ENCODE results near the gene INTS14.
"Not testable (repeated sequence)": the region's sequence is repeated elsewhere in the genome, so short reads cannot be mapped to it uniquely, and the experiment has no call there.

Gene INTS14

DNA sequence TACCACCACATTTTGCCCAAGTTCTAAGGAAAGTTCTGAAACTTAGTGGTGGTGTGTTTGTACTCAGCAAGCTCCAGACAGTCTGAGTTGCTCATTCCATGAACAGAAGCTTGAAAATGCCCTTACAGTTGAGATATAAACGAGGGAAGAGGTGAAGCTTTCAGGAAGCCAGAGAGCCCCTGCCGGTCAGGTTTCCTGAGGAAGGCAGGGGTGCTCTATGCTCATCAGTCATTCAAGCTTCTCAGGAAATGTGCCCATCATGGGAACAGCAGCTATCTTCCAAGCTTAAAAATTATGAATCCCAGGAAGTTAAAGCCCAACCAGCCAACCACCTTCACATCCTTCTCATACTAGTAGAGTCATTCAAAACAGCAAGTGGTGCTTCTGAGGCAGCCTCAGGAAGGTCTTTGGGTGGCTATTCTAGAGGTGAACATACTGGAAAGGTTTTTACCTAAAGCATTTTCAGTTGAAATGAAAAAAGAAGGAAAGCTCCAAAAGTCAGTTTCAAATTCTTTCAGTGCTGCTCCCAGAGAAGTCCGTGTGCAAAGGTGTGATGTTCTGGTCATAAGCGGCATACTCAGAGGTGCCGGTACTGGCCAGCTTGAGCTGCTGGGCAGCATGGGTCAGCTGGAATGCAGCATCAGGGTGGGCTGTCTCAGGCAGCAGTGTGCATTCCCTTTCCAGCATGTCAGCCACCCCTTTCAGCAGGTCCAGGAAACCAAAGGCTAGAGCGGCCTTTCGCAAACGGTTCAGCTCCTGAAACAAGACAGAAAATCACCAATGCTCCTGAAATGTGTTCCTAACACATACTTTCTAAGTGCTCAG is 31.8 kb downstream of the INTS14 start:
- no peak for DNase-seq (ENCODE audit: low read depth)

GRCh38 chr15:65577129-65577996 is 33.6 kb downstream of the INTS14 start:
- no peak for DNase-seq (ENCODE audit: low read depth)

DNA sequence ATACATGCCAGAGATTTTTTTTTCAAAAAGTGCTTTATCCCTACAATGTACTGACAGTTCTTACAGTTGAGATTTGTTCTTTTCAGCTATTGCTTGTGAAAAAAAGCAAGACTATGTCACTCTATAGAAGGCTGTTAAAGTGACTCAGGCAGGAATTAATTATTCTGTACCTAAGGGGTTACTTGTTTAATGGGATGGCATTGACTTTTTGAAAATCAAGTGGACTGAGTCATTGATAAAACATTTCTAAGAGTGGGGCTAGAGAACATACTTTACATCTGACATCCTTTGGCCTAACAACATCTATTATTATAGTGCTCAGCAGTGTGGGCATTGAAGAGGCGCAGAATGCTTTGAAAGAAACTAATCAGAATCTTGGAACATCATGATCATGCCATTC is 34.3 kb downstream of the INTS14 start:
- DNase-seq (ENCODE audit: low read depth): no peak

DNA sequence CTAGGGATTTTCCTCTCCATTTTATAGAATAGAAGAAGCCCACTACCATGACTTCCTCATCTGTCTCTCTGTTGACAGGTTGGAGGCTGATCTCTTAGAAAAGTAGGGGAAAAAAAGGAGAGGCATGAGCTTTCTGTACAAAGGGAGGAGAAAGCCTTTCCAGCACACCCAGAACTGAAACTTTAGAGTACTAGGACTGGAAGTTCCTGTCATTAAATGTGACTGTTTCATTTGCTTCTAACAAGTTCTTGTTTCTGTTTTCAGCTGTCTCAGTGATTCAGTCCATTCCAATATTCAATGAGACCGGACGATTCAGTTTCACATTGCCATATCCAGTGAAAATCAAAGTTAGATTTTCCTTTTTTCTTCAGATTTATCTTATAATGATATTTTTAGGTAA is 39.0 kb downstream of the INTS14 start:
- DNase-seq (ENCODE audit: low read depth): no peak

DNA sequence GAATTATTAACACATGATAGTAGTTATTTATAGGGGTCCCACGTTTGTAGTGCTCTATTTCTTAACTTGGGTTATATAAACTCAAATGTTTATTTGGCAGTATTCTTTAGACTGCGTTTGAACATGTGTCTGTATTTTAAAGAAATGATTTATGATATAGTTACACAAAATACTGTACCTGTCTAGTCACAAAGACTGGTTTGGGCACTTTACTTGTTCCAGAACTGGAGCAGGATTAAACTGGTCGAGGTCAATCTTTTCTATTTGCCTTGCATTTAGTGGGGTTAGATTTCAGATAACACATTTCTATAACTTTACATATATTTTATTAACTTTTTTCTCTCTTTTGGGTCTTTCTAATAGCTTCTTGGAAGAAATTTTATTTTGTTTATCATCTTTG is 41.2 kb downstream of the INTS14 start:
- DNase-seq (ENCODE audit: low read depth): no peak

DNA sequence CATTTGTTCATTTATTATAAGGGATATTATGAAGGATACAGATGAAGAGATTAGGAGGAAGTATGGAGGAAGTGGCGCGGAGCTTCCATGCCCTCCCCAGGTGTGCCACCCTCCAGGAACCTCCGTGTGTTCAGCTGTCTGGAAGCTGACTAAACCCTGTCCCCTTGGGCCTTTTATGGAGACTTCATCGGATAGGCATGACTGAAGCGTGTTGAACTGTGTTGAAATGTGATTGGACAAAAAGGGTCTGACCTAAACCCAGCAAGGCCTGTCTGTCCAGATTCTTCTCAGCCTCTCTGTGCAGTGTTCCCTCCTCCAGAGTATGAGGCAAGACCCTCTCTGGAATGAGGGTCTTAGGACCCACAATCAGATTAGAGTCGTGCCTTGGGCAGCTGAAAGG is 49.0 kb downstream of the INTS14 start:
- no peak for DNase-seq (ENCODE audit: low read depth)

- DNase-seq (ENCODE audit: low read depth): no peak
Measured at GRCh38 chr15:65559941-65560340, 51.0 kb downstream of the INTS14 start.

GRCh38 chr15:65558997-65559760 is 51.8 kb downstream of the INTS14 start:
- no peak for DNase-seq (ENCODE audit: low read depth)

DNA sequence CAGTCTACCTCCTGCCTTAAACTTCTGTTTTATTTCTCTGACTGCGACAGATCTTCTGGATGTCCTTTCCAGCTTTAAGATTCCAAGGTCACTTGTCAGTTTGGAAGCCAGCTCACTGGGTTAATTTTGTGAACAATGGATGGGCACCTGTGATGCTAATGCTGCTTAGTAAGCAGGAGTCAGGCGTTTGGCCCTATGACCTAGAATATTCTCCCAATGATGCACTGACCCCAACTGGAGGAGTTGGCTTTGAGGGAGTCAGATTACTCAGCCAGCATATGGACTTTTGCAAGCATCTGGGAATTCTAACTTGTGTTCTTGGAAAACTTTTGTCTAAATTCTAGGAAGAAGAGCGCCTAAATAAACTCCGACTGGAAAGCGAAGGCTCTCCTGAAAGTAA is 52.6 kb downstream of the INTS14 start:
- DNase-seq (ENCODE audit: low read depth): no peak

GRCh38 chr15:65556622-65557021 is 54.3 kb downstream of the INTS14 start:
- no peak for DNase-seq (ENCODE audit: low read depth)

- DNase-seq (ENCODE audit: low read depth): no peak
Measured at GRCh38 chr15:65553691-65554090, 57.2 kb downstream of the INTS14 start.

- DNase-seq (ENCODE audit: low read depth): not testable (repeated sequence)
Measured at GRCh38 chr15:65552851-65553250, 58.1 kb downstream of the INTS14 start.

GRCh38 chr15:65551183-65551582 is 59.7 kb downstream of the INTS14 start:
- no peak for DNase-seq (ENCODE audit: low read depth)

GRCh38 chr15:65550681-65551098 is 60.2 kb downstream of the INTS14 start:
- no peak for DNase-seq (ENCODE audit: low read depth)

DNA sequence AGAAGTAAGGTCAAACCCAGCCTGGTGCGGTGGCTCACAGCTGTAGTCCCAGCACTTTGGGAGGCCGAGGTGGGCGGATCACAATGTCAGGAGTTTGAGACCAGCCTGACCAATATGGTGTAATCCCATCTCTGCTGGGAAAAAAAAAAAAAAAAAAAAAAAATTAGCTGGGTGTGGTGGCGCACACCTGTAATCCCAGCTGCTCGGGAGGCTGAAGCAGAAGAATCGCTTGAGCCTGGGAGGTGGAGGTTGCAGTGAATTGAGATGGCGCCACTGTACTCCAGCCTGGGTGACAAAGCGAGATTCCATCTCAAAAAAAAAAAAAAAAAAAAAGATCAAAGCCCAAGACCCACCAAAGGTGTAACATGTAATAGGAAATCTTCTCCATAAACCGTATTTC is 61.6 kb downstream of the INTS14 start:
- DNase-seq (ENCODE audit: low read depth): not testable (repeated sequence)

DNA sequence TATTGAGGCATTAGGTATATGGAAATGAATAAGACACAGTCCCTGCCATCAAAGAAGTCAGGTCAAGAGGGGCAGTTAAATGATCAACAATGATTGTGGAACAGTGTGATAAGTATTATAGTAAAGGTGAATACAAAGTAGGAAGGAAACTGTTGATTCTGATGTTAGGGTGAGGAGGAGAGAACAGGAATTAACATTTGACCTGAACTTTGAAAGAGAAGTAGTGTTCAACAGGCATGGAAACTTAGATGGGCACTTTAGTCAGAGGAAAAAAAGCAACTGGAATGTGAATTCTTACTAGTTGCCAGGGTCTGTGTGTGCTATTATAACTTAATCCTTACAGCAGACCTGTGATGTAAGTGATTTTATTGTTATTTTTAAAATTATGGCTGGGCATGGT is 63.1 kb downstream of the INTS14 start:
- no peak for DNase-seq (ENCODE audit: low read depth)

GRCh38 chr15:65541231-65541820 is 69.6 kb downstream of the INTS14 start:
- no peak for DNase-seq (ENCODE audit: low read depth)

- DNase-seq (ENCODE audit: low read depth): no peak
Measured at GRCh38 chr15:65540314-65540713, 70.6 kb downstream of the INTS14 start.

- DNase-seq (ENCODE audit: low read depth): no peak
Measured at GRCh38 chr15:65535192-65535591, 75.7 kb downstream of the INTS14 start.

- DNase-seq (ENCODE audit: low read depth): no peak
Measured at GRCh38 chr15:65533057-65533756, 77.7 kb downstream of the INTS14 start.

DNA sequence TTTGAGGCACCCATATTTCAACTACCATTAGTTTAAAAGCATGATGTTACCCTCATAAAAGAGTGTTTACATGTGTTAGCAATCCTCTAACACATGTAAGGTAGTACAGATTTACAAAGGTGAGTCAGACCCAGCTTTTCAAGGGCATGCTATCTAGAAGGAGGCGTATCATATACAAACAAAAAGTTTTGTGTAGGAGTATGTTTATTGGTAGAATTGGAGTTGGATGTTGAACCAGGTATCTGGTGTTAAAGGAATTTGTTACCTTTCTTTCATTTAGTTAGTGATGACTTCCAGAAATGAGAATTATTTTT is 78.2 kb downstream of the INTS14 start:
- DNase-seq (ENCODE audit: low read depth): no peak
